WERI-Rb-1 (cell line): ENCODE measurements around the gene GID8.

Source experiments
- DNase-seq: peaks from one replicate; pipeline ENCODE4 v3.0.0-alpha.2; 2020
- H3K27ac ChIP-seq: fragments of 250-450 bp; sonication (Bioruptor Pico); 2 replicates; pipeline ENCODE4 v1.5.1; 2020; ENCODE audit warnings: mild to moderate bottlenecking, moderate library complexity
- H3K27me3 ChIP-seq: fragments of 250-450 bp; sonication (Bioruptor Pico); 2 replicates; pipeline ENCODE4 v1.5.1; 2021; ENCODE audit warnings: mild to moderate bottlenecking, low read depth, moderate library complexity; ENCODE audit not compliant: insufficient read depth, severe bottlenecking
- H3K36me3 ChIP-seq: fragments of 250-450 bp; sonication (Bioruptor Pico); 2 replicates; pipeline ENCODE4 v1.5.1; 2020; ENCODE audit warnings: mild to moderate bottlenecking, moderate library complexity
- H3K4me3 ChIP-seq: 2 replicates; pipeline ENCODE4 v1.5.1; 2011; ENCODE audit warnings: low read depth, mild to moderate bottlenecking, control low read depth, low read length
- H3K9me3 ChIP-seq: fragments of 250-450 bp; sonication (Bioruptor Pico); 2 replicates; pipeline ENCODE4 v1.5.1; 2021; ENCODE audit warnings: mild to moderate bottlenecking, moderate library complexity; ENCODE audit not compliant: severe bottlenecking
- CTCF ChIP-seq: IDR thresholded peaks from 2 replicates; pipeline ENCODE4 v1.5.1; 2011; ENCODE audit warnings: low read depth, mild to moderate bottlenecking, control low read depth, inconsistent platforms, low read length

The GID8 gene

GRCh38 chr20:62931464-62931863 lies 6.5 kb upstream of the GID8 start:
- peak; percentile 3 for DNase-seq
- Histone ChIP-seq H3K27ac (no peak overlapping the region), H3K9me3 (no peaks in the 10 kb centered on the region), H3K4me3 (no peak overlapping the region), H3K27me3 (no peaks in the 10 kb centered on the region), H3K36me3 (peaks cover 44% of the 10 kb centered on the region)
- no peak for TF ChIP-seq CTCF

- peaks cover 49% of the 10 kb centered on the region for H3K36me3 ChIP-seq
- DNase-seq = peak; percentile 5
- no peak overlapping the region for H3K4me3 ChIP-seq
- H3K27me3 ChIP-seq = no peaks in the 10 kb centered on the region
- H3K9me3 ChIP-seq = no peaks in the 10 kb centered on the region
- H3K27ac ChIP-seq = no peak overlapping the region
- no peak for TF ChIP-seq CTCF
Measured at GRCh38 chr20:62933966-62934365, 4.0 kb upstream of the GID8 start.

- Histone ChIP-seq H3K4me3 (no peak overlapping the region), H3K9me3 (no peaks in the 10 kb centered on the region)
Measured at GRCh38 chr20:62935204-62935967, 2.6 kb upstream of the GID8 start.

GRCh38 chr20:62935968-62936585 lies 1.9 kb upstream of the GID8 start:
- TF ChIP-seq CTCF = no peak
- H3K36me3 ChIP-seq = peaks cover 63% of the 10 kb centered on the region
- H3K27ac ChIP-seq = no peak overlapping the region

More at GRCh38 chr20:62935204-62935967, 2.6 kb upstream of the GID8 start:
- H3K27ac ChIP-seq = no peak overlapping the region
- H3K36me3 ChIP-seq = peaks cover 56% of the 10 kb centered on the region
- no peak for TF ChIP-seq CTCF
- peak; percentile 1 for DNase-seq
- H3K27me3 ChIP-seq = no peaks in the 10 kb centered on the region

GRCh38 chr20:62937268-62938104 lies 461 bp upstream of the GID8 start:
- peaks cover 74% of the 10 kb centered on the region for H3K36me3 ChIP-seq
- H3K4me3 ChIP-seq = peak overlapping the region; percentile 95
- peak overlapping the region; percentile 99 for H3K27ac ChIP-seq
- no peak for TF ChIP-seq CTCF
- H3K27me3 ChIP-seq = no peaks in the 10 kb centered on the region
- H3K9me3 ChIP-seq = no peaks in the 10 kb centered on the region
- peak; percentile 96 for DNase-seq

More at GRCh38 chr20:62935968-62936585, 1.9 kb upstream of the GID8 start:
- no peaks in the 10 kb centered on the region for H3K9me3 ChIP-seq
- no peak overlapping the region for H3K4me3 ChIP-seq
- no peaks in the 10 kb centered on the region for H3K27me3 ChIP-seq
- DNase-seq = peak; percentile 5
